ENCODE data around the gene ESR1. TPM values are rescaled to one million over a fixed set of nuclear protein-coding genes. Genes with fewer than 3 reads are reported as not detected.

ESR1 gene
- polyA plus RNA-seq, 1 of the 3 experiments (the other 2 are of a cell fraction): under 0.01 TPM

GRCh38 chr6:152034631-152035030, 227.1 kb downstream of the ESR1 start:
- Histone ChIP-seq H4K20me1 (ENCODE audit: insufficient read depth) (no peaks in the 10 kb centered on the region), H3K36me3 (replicated peaks in 1 of 2; ENCODE audit: control insufficient read depth in 1 of 2, insufficient read depth in 2 of 2, low read length in 1 of 2) (no peaks in the 10 kb centered on the region), H3K27me3 (ENCODE audit: insufficient read depth) (no peaks in the 10 kb centered on the region), H3K4me1 (ENCODE audit: control insufficient read depth in 1 of 2, insufficient read depth in 2 of 2, low read depth in 1 of 2, low read length in 1 of 2) (no peaks in the 10 kb centered on the region), H3K4me3 (ENCODE audit: low read depth in 2 of 2, low read length in 1 of 2) (no peak overlapping the region), H3K9me2 (no peaks in the 10 kb centered on the region), H3K79me2 (ENCODE audit: insufficient read depth) (no peaks in the 10 kb centered on the region), H3K4me2 (no peak overlapping the region), H2AFZ (ENCODE audit: low read depth) (no peak overlapping the region), H3K9me3 (no peaks in the 10 kb centered on the region), H3K9ac (no peak overlapping the region), H3F3A (replicated peaks; ENCODE audit: insufficient read depth) (no peaks in the 10 kb centered on the region), H3K27ac (ENCODE audit: low read depth in 2 of 2, low read length in 1 of 2) (no peak overlapping the region)
- TF ChIP-seq RCOR1 (IDR thresholded peaks at IDR 0.05; ENCODE audit: low read length) (no peak), CHD2 (IDR thresholded peaks at IDR 0.05; ENCODE audit: low read length, partially characterized antibody) (no peak), POLR2AphosphoS5 (IDR thresholded peaks at IDR 0.05; ENCODE audit: low read depth, low read length) (no peak), MEF2A (IDR thresholded peaks at IDR 0.05; ENCODE audit: borderline replicate concordance, low read depth) (no peak), EZH2phosphoT487 (IDR thresholded peaks at IDR 0.05; ENCODE audit: borderline replicate concordance, low read depth) (no peak), PBX3 (IDR thresholded peaks at IDR 0.05) (no peak), ZBTB33 (IDR thresholded peaks at IDR 0.05; ENCODE audit: borderline replicate concordance, low read depth) (no peak), MAX (IDR thresholded peaks at IDR 0.05; ENCODE audit: low read depth) (no peak), FOSL2 (IDR thresholded peaks at IDR 0.05; ENCODE audit: borderline replicate concordance, low read depth) (no peak), USF1 (IDR thresholded peaks at IDR 0.05; ENCODE audit: borderline replicate concordance, low read depth) (no peak), TCF12 (IDR thresholded peaks at IDR 0.05) (no peak), RFX5 (IDR thresholded peaks at IDR 0.05; ENCODE audit: low read length) (no peak), GABPA (IDR thresholded peaks at IDR 0.05; ENCODE audit: low read depth) (no peak), FOXJ3 (CRISPR knock-in tag; IDR thresholded peaks at IDR 0.05) (no peak), FOXM1 (IDR thresholded peaks at IDR 0.05; ENCODE audit: low read depth) (no peak), NRF1 (IDR thresholded peaks at IDR 0.05; ENCODE audit: low read depth, low read length) (no peak)
- no peak for DNase-seq
- WGBS (ENCODE audit: low lambda C conversion rate): 25% methylated on average over 5 of the region's 5 CpGs
- POLR2A ChIA-PET: no interaction called here
- CTCF ChIA-PET: no interaction called here

GRCh38 chr6:152046118-152046517, 238.6 kb downstream of the ESR1 start:
- TF ChIP-seq TEAD4 (IDR thresholded peaks at IDR 0.05; ENCODE audit: borderline replicate concordance, insufficient read depth) (no peak), IRF3 (IDR thresholded peaks at IDR 0.05; ENCODE audit: low read depth, low read length) (no peak)
- Histone ChIP-seq H3K4me2 (no peak overlapping the region), H3K27me3 (ENCODE audit: insufficient read depth) (no peaks in the 10 kb centered on the region), H3F3A (replicated peaks; ENCODE audit: insufficient read depth) (no peaks in the 10 kb centered on the region), H3K9me2 (no peaks in the 10 kb centered on the region), H3K79me2 (ENCODE audit: insufficient read depth) (no peaks in the 10 kb centered on the region), H3K36me3 (replicated peaks in 1 of 2; ENCODE audit: control insufficient read depth in 1 of 2, insufficient read depth in 2 of 2, low read length in 1 of 2) (no peaks in the 10 kb centered on the region), H3K4me3 (ENCODE audit: low read depth in 2 of 2, low read length in 1 of 2) (no peak overlapping the region), H2AFZ (ENCODE audit: low read depth) (no peak overlapping the region), H3K9me3 (no peaks in the 10 kb centered on the region), H3K9ac (no peak overlapping the region), H3K4me1 (ENCODE audit: control insufficient read depth in 1 of 2, insufficient read depth in 2 of 2, low read depth in 1 of 2, low read length in 1 of 2) (no peaks in the 10 kb centered on the region), H4K20me1 (ENCODE audit: insufficient read depth) (no peaks in the 10 kb centered on the region), H3K27ac (ENCODE audit: low read depth in 2 of 2, low read length in 1 of 2) (no peak overlapping the region)
- ChIA-PET POLR2A (no interaction called here), CTCF (no interaction called here)
- DNase-seq: no peak
- WGBS (ENCODE audit: low lambda C conversion rate): 48% methylated on average over 2 of the region's 2 CpGs

All from SK-N-SH (cell line).